Liver (tissue), 9 donors: ENCODE data around the gene UBE2QL1. TPM values are rescaled to one million over a fixed set of nuclear protein-coding genes. Genes with fewer than 3 reads are reported as not detected.
A peak's percentile ranks its signal among the peaks of the same experiment; 100 is the strongest.

ENCODE experiments used
- DNase-seq: peaks from one replicate; pipeline ENCODE4 v3.0.0-alpha.2; 2017; ENCODE audit warnings: low spot score
- H3K27ac ChIP-seq, 2 donors: one replicate each; pipeline ENCODE4 v1.7.0; 2013; ENCODE audit warnings: inconsistent platforms in 2 of 2, low read length in 2 of 2, control low read depth in 1 of 2, low read depth in 1 of 2, mild to moderate bottlenecking in 1 of 2
- H3K27me3 ChIP-seq, 4 donors: one replicate each; pipeline versions ENCODE4 v1.6.1 to v1.7.0; 2013; ENCODE audit warnings: low read length in 3 of 4, inconsistent platforms in 1 of 4, mild to moderate bottlenecking in 1 of 4, moderate library complexity in 1 of 4; ENCODE audit not compliant: control insufficient read depth in 4 of 4, insufficient read depth in 4 of 4
- H3K36me3 ChIP-seq, 4 donors: one replicate each; pipeline versions ENCODE4 v1.6.1 to v1.7.0; 2013; ENCODE audit warnings: low read length in 3 of 4, mild to moderate bottlenecking in 3 of 4, low read depth in 1 of 4, moderate library complexity in 1 of 4; ENCODE audit not compliant: control insufficient read depth in 4 of 4, insufficient read depth in 3 of 4
- H3K4me1 ChIP-seq, 4 donors: one replicate each; pipeline versions ENCODE4 v1.6.1 to v1.7.0; 2013; ENCODE audit warnings: low read length in 3 of 4, mild to moderate bottlenecking in 3 of 4, moderate library complexity in 1 of 4; ENCODE audit not compliant: control insufficient read depth in 4 of 4, insufficient read depth in 4 of 4
- H3K4me3 ChIP-seq, 3 donors: one replicate each; pipeline versions ENCODE4 v1.6.1 to v1.7.0; 2013; ENCODE audit warnings: low read length in 3 of 3, control low read depth in 1 of 3, low read depth in 1 of 3, mild to moderate bottlenecking in 1 of 3
- H3K9ac ChIP-seq, 2 donors: one replicate each; pipeline ENCODE4 v1.7.0; 2013; ENCODE audit warnings: low read length in 2 of 2, mild to moderate bottlenecking in 2 of 2, moderate library complexity in 2 of 2, control low read depth in 1 of 2, low read depth in 1 of 2
- H3K9me3 ChIP-seq, 4 donors: one replicate each; pipeline versions ENCODE4 v1.6.1 to v1.7.0; 2013; ENCODE audit warnings: low read length in 3 of 4; ENCODE audit not compliant: control insufficient read depth in 4 of 4
- EGR1 ChIP-seq, 2 donors: IDR thresholded peaks; 2 replicates each; pipeline ENCODE4 v1.6.1; 2016 to 2018; ENCODE audit warnings: antibody characterized with exemption in 2 of 2, low read depth in 2 of 2
- FOXA2 ChIP-seq: IDR thresholded peaks from 2 replicates; pipeline ENCODE4 v1.6.1; 2016; ENCODE audit warnings: antibody characterized with exemption
- HNF4A ChIP-seq, 2 donors: conservative IDR thresholded peaks; 2 replicates each; pipeline ENCODE4 v1.6.1; 2016; ENCODE audit warnings: antibody characterized with exemption in 2 of 2, mild to moderate bottlenecking in 2 of 2
- HNF4G ChIP-seq: IDR thresholded peaks from 2 replicates; pipeline ENCODE4 v1.6.1; 2016; ENCODE audit warnings: antibody characterized with exemption
- RXRA ChIP-seq, 2 donors: IDR thresholded peaks; 2 replicates each; pipeline ENCODE4 v1.6.1; 2017 to 2018; ENCODE audit warnings: antibody characterized with exemption in 2 of 2, mild to moderate bottlenecking in 1 of 2
- SP1 ChIP-seq: IDR thresholded peaks from 2 replicates; pipeline ENCODE4 v1.6.1; 2018; ENCODE audit warnings: antibody characterized with exemption, mild to moderate bottlenecking
- TAF1 ChIP-seq: conservative IDR thresholded peaks from 2 replicates; pipeline ENCODE4 v1.6.1; 2016; ENCODE audit warnings: antibody characterized with exemption, mild to moderate bottlenecking
- WGBS: extraction: QIAGEN DNeasy Blood & Tissue Kit; methylation state at CpG from one replicate; pipeline ENCODE4 v1.1.7; 2013; 5-methylcytosine and 5-hydroxymethylcytosine counted together
- polyA plus RNA-seq, 2 donors: library from polyadenylated mRNA; stranded (reverse) in 1 of 2; unstranded in 1 of 2; fragments of 200-250 nt in 1 of 2; fragments of >200 nt in 1 of 2; fragmentation: Nextera tagmentation in 1 of 2; extraction: Ambion mirVana in 1 of 2; gene quantifications; one replicate each; pipeline versions ENCODE4 v1.2.1 to v1.2.3, GENCODE V29; 2013 to 2015
- total RNA-seq, 2 donors: library from RNA; depleted of rRNA; stranded (reverse); fragments of >200 nt; gene quantifications; one replicate each; pipeline ENCODE4 v1.2.3, GENCODE V29; 2014
- TF ChIP-seq, protein P1 (sequence below): IDR thresholded peaks from 2 replicates; pipeline ENCODE4 v1.6.1; 2016; ENCODE audit warnings: antibody characterized with exemption
- TF ChIP-seq, protein P2 (sequence below): fragments of 150-350 bp; IDR thresholded peaks from 2 replicates; pipeline ENCODE4 v1.5.1; 2017; ENCODE audit warnings: improper control_type of control experiment, low read depth, low read length; ENCODE audit not compliant: missing input control
- TF ChIP-seq, protein P3 (sequence below): IDR thresholded peaks from 2 replicates; pipeline ENCODE4 v1.6.1; 2016; ENCODE audit warnings: antibody characterized with exemption, mild to moderate bottlenecking
- TF ChIP-seq, protein P4 (sequence below): IDR thresholded peaks from 2 replicates; pipeline ENCODE4 v1.6.1; 2016; ENCODE audit warnings: antibody characterized with exemption
- donor health status: healthy.
- donor health status: healthy.
- donor health status: healthy.
- donor health status: healthy.
- donor health status: healthy.

Gene UBE2QL1
- total and polyA plus RNA-seq, 4 donors = 0.09 to 1.9 (median 0.36) TPM

DNA sequence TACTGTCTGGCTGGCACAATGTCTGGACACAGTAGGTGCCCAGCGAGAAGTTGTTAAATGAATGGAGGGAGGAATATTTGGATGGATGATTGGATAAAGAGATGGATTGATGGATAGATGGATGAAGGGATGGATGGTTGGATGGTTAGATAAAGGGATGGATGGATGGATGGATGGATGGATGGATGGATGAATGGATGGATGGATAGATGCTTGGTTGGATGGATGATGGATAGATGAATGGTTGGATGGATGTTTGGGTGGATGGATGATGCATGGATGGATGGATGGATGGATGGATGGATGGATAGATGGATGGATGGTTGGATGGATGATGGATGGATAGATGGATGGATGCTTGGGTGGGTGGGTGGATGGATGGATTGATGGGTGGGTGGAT lies 90.4 kb downstream of the UBE2QL1 start:
- no peak overlapping the region for H3K9ac ChIP-seq
- no peaks in the 10 kb centered on the region for H3K36me3 ChIP-seq
- H3K27ac ChIP-seq = no peak overlapping the region
- no peak for DNase-seq
- H3K27me3 ChIP-seq = no peaks in the 10 kb centered on the region
- no peak overlapping the region for H3K4me3 ChIP-seq
- H3K4me1 ChIP-seq = peaks cover 0 to 8% (median 0%) of the 10 kb centered on the region in 4 donors
- TF ChIP-seq TAF1 (no peak), FOXA2 (no peak), EGR1 (IDR thresholded peaks at IDR 0.05; ENCODE audit: low read depth in 2 of 2) (no peak), RXRA (IDR thresholded peaks at IDR 0.05) (no peak), HNF4G (no peak)
- TF ChIP-seq, protein P1, sequence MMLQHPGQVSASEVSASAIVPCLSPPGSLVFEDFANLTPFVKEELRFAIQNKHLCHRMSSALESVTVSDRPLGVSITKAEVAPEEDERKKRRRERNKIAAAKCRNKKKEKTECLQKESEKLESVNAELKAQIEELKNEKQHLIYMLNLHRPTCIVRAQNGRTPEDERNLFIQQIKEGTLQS = no peak
- TF ChIP-seq, protein P2, sequence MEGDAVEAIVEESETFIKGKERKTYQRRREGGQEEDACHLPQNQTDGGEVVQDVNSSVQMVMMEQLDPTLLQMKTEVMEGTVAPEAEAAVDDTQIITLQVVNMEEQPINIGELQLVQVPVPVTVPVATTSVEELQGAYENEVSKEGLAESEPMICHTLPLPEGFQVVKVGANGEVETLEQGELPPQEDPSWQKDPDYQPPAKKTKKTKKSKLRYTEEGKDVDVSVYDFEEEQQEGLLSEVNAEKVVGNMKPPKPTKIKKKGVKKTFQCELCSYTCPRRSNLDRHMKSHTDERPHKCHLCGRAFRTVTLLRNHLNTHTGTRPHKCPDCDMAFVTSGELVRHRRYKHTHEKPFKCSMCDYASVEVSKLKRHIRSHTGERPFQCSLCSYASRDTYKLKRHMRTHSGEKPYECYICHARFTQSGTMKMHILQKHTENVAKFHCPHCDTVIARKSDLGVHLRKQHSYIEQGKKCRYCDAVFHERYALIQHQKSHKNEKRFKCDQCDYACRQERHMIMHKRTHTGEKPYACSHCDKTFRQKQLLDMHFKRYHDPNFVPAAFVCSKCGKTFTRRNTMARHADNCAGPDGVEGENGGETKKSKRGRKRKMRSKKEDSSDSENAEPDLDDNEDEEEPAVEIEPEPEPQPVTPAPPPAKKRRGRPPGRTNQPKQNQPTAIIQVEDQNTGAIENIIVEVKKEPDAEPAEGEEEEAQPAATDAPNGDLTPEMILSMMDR = no peak
- TF ChIP-seq, protein P3, sequence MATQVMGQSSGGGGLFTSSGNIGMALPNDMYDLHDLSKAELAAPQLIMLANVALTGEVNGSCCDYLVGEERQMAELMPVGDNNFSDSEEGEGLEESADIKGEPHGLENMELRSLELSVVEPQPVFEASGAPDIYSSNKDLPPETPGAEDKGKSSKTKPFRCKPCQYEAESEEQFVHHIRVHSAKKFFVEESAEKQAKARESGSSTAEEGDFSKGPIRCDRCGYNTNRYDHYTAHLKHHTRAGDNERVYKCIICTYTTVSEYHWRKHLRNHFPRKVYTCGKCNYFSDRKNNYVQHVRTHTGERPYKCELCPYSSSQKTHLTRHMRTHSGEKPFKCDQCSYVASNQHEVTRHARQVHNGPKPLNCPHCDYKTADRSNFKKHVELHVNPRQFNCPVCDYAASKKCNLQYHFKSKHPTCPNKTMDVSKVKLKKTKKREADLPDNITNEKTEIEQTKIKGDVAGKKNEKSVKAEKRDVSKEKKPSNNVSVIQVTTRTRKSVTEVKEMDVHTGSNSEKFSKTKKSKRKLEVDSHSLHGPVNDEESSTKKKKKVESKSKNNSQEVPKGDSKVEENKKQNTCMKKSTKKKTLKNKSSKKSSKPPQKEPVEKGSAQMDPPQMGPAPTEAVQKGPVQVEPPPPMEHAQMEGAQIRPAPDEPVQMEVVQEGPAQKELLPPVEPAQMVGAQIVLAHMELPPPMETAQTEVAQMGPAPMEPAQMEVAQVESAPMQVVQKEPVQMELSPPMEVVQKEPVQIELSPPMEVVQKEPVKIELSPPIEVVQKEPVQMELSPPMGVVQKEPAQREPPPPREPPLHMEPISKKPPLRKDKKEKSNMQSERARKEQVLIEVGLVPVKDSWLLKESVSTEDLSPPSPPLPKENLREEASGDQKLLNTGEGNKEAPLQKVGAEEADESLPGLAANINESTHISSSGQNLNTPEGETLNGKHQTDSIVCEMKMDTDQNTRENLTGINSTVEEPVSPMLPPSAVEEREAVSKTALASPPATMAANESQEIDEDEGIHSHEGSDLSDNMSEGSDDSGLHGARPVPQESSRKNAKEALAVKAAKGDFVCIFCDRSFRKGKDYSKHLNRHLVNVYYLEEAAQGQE = no peak
- no peaks in the 10 kb centered on the region for H3K9me3 ChIP-seq
- WGBS = 88% methylated on average over 1 of the region's 1 CpG

DNA sequence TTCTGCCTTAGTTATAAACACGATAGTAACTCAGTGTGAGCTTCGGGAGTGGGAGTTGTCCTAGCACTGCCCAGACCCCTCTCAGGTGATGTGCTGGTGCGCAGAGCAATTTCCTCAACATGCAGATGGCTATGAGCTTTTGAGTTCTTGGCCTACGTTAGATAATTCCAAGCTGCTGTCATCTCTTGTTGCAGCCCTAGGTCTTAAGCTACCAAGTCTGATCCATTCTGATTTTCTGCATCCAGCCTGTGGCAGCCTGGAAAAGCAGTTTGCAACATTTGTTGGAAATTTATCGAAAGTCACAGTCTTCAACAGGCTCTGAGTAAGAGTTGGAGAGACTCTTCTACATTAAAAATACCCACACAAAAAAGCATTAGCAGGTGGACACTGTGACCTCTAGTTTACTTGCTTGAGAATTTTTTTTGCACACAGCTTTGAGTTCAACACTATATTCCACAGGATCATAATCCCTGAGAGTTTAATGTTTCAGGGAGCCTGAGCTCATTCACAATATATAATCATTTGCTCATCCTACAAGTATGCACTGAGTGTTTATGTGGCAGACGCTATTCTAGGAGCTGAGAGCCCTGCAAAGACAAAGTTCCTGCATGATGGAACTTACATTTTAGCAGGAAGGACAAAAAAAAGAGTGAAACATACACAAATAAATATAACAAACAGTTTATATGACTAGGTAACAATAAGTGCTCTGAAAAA lies 91.6 kb downstream of the UBE2QL1 start:
- H3K27me3 ChIP-seq = no peaks in the 10 kb centered on the region
- no peak overlapping the region for H3K27ac ChIP-seq
- H3K4me1 ChIP-seq = peaks cover 0 to 7% (median 0%) of the 10 kb centered on the region in 4 donors
- H3K36me3 ChIP-seq = no peaks in the 10 kb centered on the region
- no peak overlapping the region for H3K9ac ChIP-seq
- H3K9me3 ChIP-seq = no peaks in the 10 kb centered on the region
- TF ChIP-seq HNF4G (no peak), HNF4A (conservative IDR thresholded peaks at IDR 0.05) (no peak), FOXA2 (no peak), RXRA (IDR thresholded peaks at IDR 0.05) (no peak), SP1 (no peak)
- TF ChIP-seq, protein P4, sequence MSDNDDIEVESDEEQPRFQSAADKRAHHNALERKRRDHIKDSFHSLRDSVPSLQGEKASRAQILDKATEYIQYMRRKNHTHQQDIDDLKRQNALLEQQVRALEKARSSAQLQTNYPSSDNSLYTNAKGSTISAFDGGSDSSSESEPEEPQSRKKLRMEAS = no peak
- WGBS = 87% methylated on average over 6 of the region's 6 CpGs
- peak; percentile 10 for DNase-seq
- no peak overlapping the region for H3K4me3 ChIP-seq
